ENCODE measurements around the gene GNLY.
A peak's percentile ranks its signal among the peaks of the same experiment; 100 is the strongest.
"Not testable (repeated sequence)": the region's sequence is repeated elsewhere in the genome, so short reads cannot be mapped to it uniquely, and the experiment has no call there.

Gene GNLY

GRCh38 chr2:85668009-85668856 is 25.9 kb upstream of the GNLY start, which contains the start of gene SFTPB:
SFTPB (minus strand) TSS chr2:85668199; CDS start chr2:85668183, 16 bp downstream.
- H3K27ac ChIP-seq (ENCODE audit: low read depth, low read length): no peak within 1 kb of the TSS
- H3K9ac ChIP-seq (ENCODE audit: low read length): no peak within 1 kb of the TSS
- H3K4me1 ChIP-seq (ENCODE audit: control insufficient read depth, insufficient read depth, low read length): no peaks in the 10 kb centered on the region
- no peaks in the 10 kb centered on the region for H3K36me3 ChIP-seq (ENCODE audit: control insufficient read depth, insufficient read depth, low read length)
- H3K27me3 ChIP-seq (ENCODE audit: control insufficient read depth, insufficient read depth, low read length): no peaks in the 10 kb centered on the region
- no peak within 1 kb of the TSS for H3K4me3 ChIP-seq (ENCODE audit: low read length)

GRCh38 chr2:85668857-85669142 is 25.4 kb upstream of the GNLY start:
- Histone ChIP-seq H3K9ac (ENCODE audit: low read length) (no peak overlapping the region), H3K27ac (ENCODE audit: low read depth, low read length) (no peak overlapping the region), H3K36me3 (ENCODE audit: control insufficient read depth, insufficient read depth, low read length) (no peaks in the 10 kb centered on the region), H3K27me3 (ENCODE audit: control insufficient read depth, insufficient read depth, low read length) (no peaks in the 10 kb centered on the region), H3K4me1 (ENCODE audit: control insufficient read depth, insufficient read depth, low read length) (no peaks in the 10 kb centered on the region), H3K4me3 (ENCODE audit: low read length) (no peak overlapping the region)

- H3K27ac ChIP-seq (ENCODE audit: low read depth, low read length): no peak overlapping the region
- no peak overlapping the region for H3K4me3 ChIP-seq (ENCODE audit: low read length)
- H3K9ac ChIP-seq (ENCODE audit: low read length): no peak overlapping the region
- no peaks in the 10 kb centered on the region for H3K36me3 ChIP-seq (ENCODE audit: control insufficient read depth, insufficient read depth, low read length)
- no peaks in the 10 kb centered on the region for H3K4me1 ChIP-seq (ENCODE audit: control insufficient read depth, insufficient read depth, low read length)
- H3K27me3 ChIP-seq (ENCODE audit: control insufficient read depth, insufficient read depth, low read length): no peaks in the 10 kb centered on the region
These were observed 24.6 kb upstream of the GNLY start for GRCh38 chr2:85669549-85669948.

GRCh38 chr2:85670416-85670815 is 23.7 kb upstream of the GNLY start:
- not testable (repeated sequence) for H3K4me3 ChIP-seq (ENCODE audit: low read length); H3K9ac ChIP-seq (ENCODE audit: low read length); H3K36me3 ChIP-seq (ENCODE audit: control insufficient read depth, insufficient read depth, low read length); H3K27me3 ChIP-seq (ENCODE audit: control insufficient read depth, insufficient read depth, low read length); H3K4me1 ChIP-seq (ENCODE audit: control insufficient read depth, insufficient read depth, low read length); H3K27ac ChIP-seq (ENCODE audit: low read depth, low read length)

GRCh38 chr2:85672456-85672855 is 21.7 kb upstream of the GNLY start:
- H3K9ac ChIP-seq (ENCODE audit: low read length): no peak overlapping the region
- H3K36me3 ChIP-seq (ENCODE audit: control insufficient read depth, insufficient read depth, low read length): no peaks in the 10 kb centered on the region
- H3K4me1 ChIP-seq (ENCODE audit: control insufficient read depth, insufficient read depth, low read length): no peaks in the 10 kb centered on the region
- no peak overlapping the region for H3K4me3 ChIP-seq (ENCODE audit: low read length)
- H3K27ac ChIP-seq (ENCODE audit: low read depth, low read length): no peak overlapping the region
- H3K27me3 ChIP-seq (ENCODE audit: control insufficient read depth, insufficient read depth, low read length): no peaks in the 10 kb centered on the region

- no peaks in the 10 kb centered on the region for H3K27me3 ChIP-seq (ENCODE audit: control insufficient read depth, insufficient read depth, low read length)
- H3K36me3 ChIP-seq (ENCODE audit: control insufficient read depth, insufficient read depth, low read length): no peaks in the 10 kb centered on the region
- H3K4me3 ChIP-seq (ENCODE audit: low read length): no peak overlapping the region
- no peak overlapping the region for H3K27ac ChIP-seq (ENCODE audit: low read depth, low read length)
- H3K9ac ChIP-seq (ENCODE audit: low read length): no peak overlapping the region
- H3K4me1 ChIP-seq (ENCODE audit: control insufficient read depth, insufficient read depth, low read length): no peaks in the 10 kb centered on the region
These were observed 20.3 kb upstream of the GNLY start for GRCh38 chr2:85673716-85674375.

GRCh38 chr2:85674417-85674816 is 19.7 kb upstream of the GNLY start:
- Histone ChIP-seq H3K27ac (ENCODE audit: low read depth, low read length) (no peak overlapping the region), H3K9ac (ENCODE audit: low read length) (no peak overlapping the region)

GRCh38 chr2:85675427-85675826 is 18.7 kb upstream of the GNLY start:
- H3K27ac ChIP-seq (ENCODE audit: low read depth, low read length): no peak overlapping the region
- no peak overlapping the region for H3K9ac ChIP-seq (ENCODE audit: low read length)
- no peak overlapping the region for H3K4me3 ChIP-seq (ENCODE audit: low read length)
- no peaks in the 10 kb centered on the region for H3K4me1 ChIP-seq (ENCODE audit: control insufficient read depth, insufficient read depth, low read length)
- H3K27me3 ChIP-seq (ENCODE audit: control insufficient read depth, insufficient read depth, low read length): no peaks in the 10 kb centered on the region
- H3K36me3 ChIP-seq (ENCODE audit: control insufficient read depth, insufficient read depth, low read length): no peaks in the 10 kb centered on the region

More at GRCh38 chr2:85674417-85674816, 19.7 kb upstream of the GNLY start:
- no peaks in the 10 kb centered on the region for H3K36me3 ChIP-seq (ENCODE audit: control insufficient read depth, insufficient read depth, low read length)
- H3K4me3 ChIP-seq (ENCODE audit: low read length): no peak overlapping the region
- H3K4me1 ChIP-seq (ENCODE audit: control insufficient read depth, insufficient read depth, low read length): no peaks in the 10 kb centered on the region
- no peaks in the 10 kb centered on the region for H3K27me3 ChIP-seq (ENCODE audit: control insufficient read depth, insufficient read depth, low read length)

GRCh38 chr2:85675866-85676548 is 18.2 kb upstream of the GNLY start:
- no peaks in the 10 kb centered on the region for H3K4me1 ChIP-seq (ENCODE audit: control insufficient read depth, insufficient read depth, low read length)
- H3K27me3 ChIP-seq (ENCODE audit: control insufficient read depth, insufficient read depth, low read length): no peaks in the 10 kb centered on the region
- no peak overlapping the region for H3K9ac ChIP-seq (ENCODE audit: low read length)
- no peaks in the 10 kb centered on the region for H3K36me3 ChIP-seq (ENCODE audit: control insufficient read depth, insufficient read depth, low read length)
- H3K27ac ChIP-seq (ENCODE audit: low read depth, low read length): no peak overlapping the region
- no peak overlapping the region for H3K4me3 ChIP-seq (ENCODE audit: low read length)

GRCh38 chr2:85678377-85678776 is 15.8 kb upstream of the GNLY start:
- H3K9ac ChIP-seq (ENCODE audit: low read length): no peak overlapping the region

GRCh38 chr2:85678794-85679672 is 15.1 kb upstream of the GNLY start:
- Histone ChIP-seq H3K4me3 (ENCODE audit: low read length) (peak overlapping the region; percentile 27), H3K4me1 (ENCODE audit: control insufficient read depth, insufficient read depth, low read length) (no peaks in the 10 kb centered on the region), H3K9ac (ENCODE audit: low read length) (no peak overlapping the region), H3K27ac (ENCODE audit: low read depth, low read length) (no peak overlapping the region), H3K36me3 (ENCODE audit: control insufficient read depth, insufficient read depth, low read length) (no peaks in the 10 kb centered on the region), H3K27me3 (ENCODE audit: control insufficient read depth, insufficient read depth, low read length) (no peaks in the 10 kb centered on the region)

More at GRCh38 chr2:85678377-85678776, 15.8 kb upstream of the GNLY start:
- H3K27ac ChIP-seq (ENCODE audit: low read depth, low read length): no peak overlapping the region
- no peak overlapping the region for H3K4me3 ChIP-seq (ENCODE audit: low read length)
- no peaks in the 10 kb centered on the region for H3K36me3 ChIP-seq (ENCODE audit: control insufficient read depth, insufficient read depth, low read length)
- no peaks in the 10 kb centered on the region for H3K4me1 ChIP-seq (ENCODE audit: control insufficient read depth, insufficient read depth, low read length)
- H3K27me3 ChIP-seq (ENCODE audit: control insufficient read depth, insufficient read depth, low read length): no peaks in the 10 kb centered on the region

All from rectal smooth muscle tissue (tissue), 1 donor.